HCT116 (cell line): ENCODE measurements around the gene SEPTIN5. TPM values are rescaled to one million over a fixed set of nuclear protein-coding genes. Genes with fewer than 3 reads are reported as not detected.

ENCODE experiments used
- ATAC-seq: fragments of 200-7000 bp; cut with Tn5 transposase; 2 replicates; pipeline ENCODE4 v1.9.1; 2020; ENCODE audit warnings: mild to moderate bottlenecking, moderate library complexity
- BruUV-seq: library from RNA; stranded (reverse); fragments of 400-500 nt; replicated peaks from 2 replicates; lab custom pipeline; 2021; lab: Mats Ljungman, UMichigan
- CTCF ChIA-PET: fragments of 300-600 bp; sonication (Branson Sonifier 250); formaldehyde crosslinking; loops from one replicate; lab custom pipeline; 2021; ENCODE audit warnings: antibody characterized with exemption; lab: Charles Lee
- POLR2A ChIA-PET: fragments of 300-600, 350-600 bp; sonication (Branson Sonifier 250); formaldehyde crosslinking; loops from one replicate; lab custom pipeline; 2021; ENCODE audit warnings: antibody characterized with exemption; lab: Charles Lee
- RAD21 ChIA-PET, 2 experiments: fragments of 300-600 bp; sonication (Branson Sonifier 250); formaldehyde crosslinking; loops; one replicate each; lab custom pipeline; 2023; ENCODE audit warnings: low total read pairs in 2 of 2; ENCODE audit not compliant: uncharacterized antibody in 2 of 2, unreplicated experiment in 2 of 2, low non-redundant PET in 1 of 2; lab: Charles Lee
- DNase-seq: peaks from one replicate; pipeline ENCODE4 v3.0.0-alpha.2; 2010; ENCODE audit warnings: low read depth, low spot score
- H2AFZ ChIP-seq: fragments of 200-600 bp; shearing (Covaris generic), sonication (generic); 2 replicates; pipeline ENCODE4 v1.6.1; 2017; ENCODE audit warnings: low read depth, mixed run types, mixed read lengths, antibody characterized with exemption, low read length; ENCODE audit not compliant: poor library complexity, severe bottlenecking
- H3K27ac ChIP-seq: 2 replicates; pipeline ENCODE4 v1.5.1; 2012; ENCODE audit warnings: low read depth, low read length
- H3K27me3 ChIP-seq: fragments of 200-600 bp; sonication (generic); 2 replicates; pipeline ENCODE4 v1.6.1; 2016; ENCODE audit warnings: mixed run types, low read length, mixed read lengths; ENCODE audit not compliant: insufficient read depth
- H3K36me3 ChIP-seq, 2 experiments: fragments of 200-500 bp in 1 of 2; fragments of 200-600 bp in 1 of 2; sonication (Bioruptor generic) in 1 of 2; sonication (generic) in 1 of 2; 2 replicates each; pipeline versions ENCODE4 v1.5.1 to v1.6.1; 2014 to 2016; ENCODE audit warnings: low read length in 2 of 2, inconsistent platforms in 1 of 2, mixed read lengths in 1 of 2, mixed run types in 1 of 2; ENCODE audit not compliant: insufficient read depth in 2 of 2, control insufficient read depth in 1 of 2
- H3K4me1 ChIP-seq, 2 experiments: fragments of 200-600 bp in 1 of 2; sonication (generic) in 1 of 2; 2 replicates each; pipeline versions ENCODE4 v1.5.1 to v1.6.1; 2012 to 2017; ENCODE audit warnings: low read length in 2 of 2, inconsistent platforms in 1 of 2, mild to moderate bottlenecking in 1 of 2, mixed read lengths in 1 of 2, mixed run types in 1 of 2, moderate library complexity in 1 of 2; ENCODE audit not compliant: insufficient read depth in 2 of 2, control insufficient read depth in 1 of 2
- H3K4me2 ChIP-seq: fragments of 200-600 bp; sonication (generic); 2 replicates; pipeline ENCODE4 v1.6.1; 2017; ENCODE audit warnings: mixed run types, low read length, mixed read lengths
- H3K4me3 ChIP-seq, 2 experiments: fragments of 200-600 bp in 1 of 2; sonication (generic) in 1 of 2; replicated peaks in 1 of 2; 2 replicates each; pipeline ENCODE4 v1.5.1; 2011 to 2016; ENCODE audit warnings: low read length in 2 of 2, control low read depth in 1 of 2, low read depth in 1 of 2, mild to moderate bottlenecking in 1 of 2, mixed read lengths in 1 of 2, mixed run types in 1 of 2
- H3K79me2 ChIP-seq: fragments of 200-600 bp; sonication (generic); 2 replicates; pipeline ENCODE4 v1.6.1; 2017; ENCODE audit warnings: mild to moderate bottlenecking, mixed run types, low read length, moderate library complexity, mixed read lengths; ENCODE audit not compliant: insufficient read depth
- H3K9ac ChIP-seq: fragments of 200-600 bp; sonication (generic); 2 replicates; pipeline ENCODE4 v1.6.1; 2016; ENCODE audit warnings: low read length, mixed read lengths
- H3K9me2 ChIP-seq: fragments of 200-600 bp; sonication (generic), shearing (Covaris generic); 2 replicates; pipeline ENCODE4 v1.6.1; 2017; ENCODE audit warnings: mixed run types, mild to moderate bottlenecking, moderate library complexity; ENCODE audit not compliant: insufficient read depth
- H3K9me3 ChIP-seq, 2 experiments: fragments of 200-500 bp in 1 of 2; fragments of 200-600 bp in 1 of 2; sonication (Bioruptor generic) in 1 of 2; sonication (generic) in 1 of 2; 2 replicates each; pipeline ENCODE4 v1.6.1; 2014 to 2017; ENCODE audit warnings: low read length in 2 of 2, mixed read lengths in 2 of 2, inconsistent platforms in 1 of 2, low read depth in 1 of 2, mild to moderate bottlenecking in 1 of 2, mixed run types in 1 of 2, moderate library complexity in 1 of 2; ENCODE audit not compliant: control insufficient read depth in 1 of 2, insufficient read depth in 1 of 2
- H4K20me1 ChIP-seq: fragments of 200-600 bp; sonication (generic), shearing (Covaris generic); 2 replicates; pipeline ENCODE4 v1.6.1; 2017; ENCODE audit warnings: mixed run types, mild to moderate bottlenecking, moderate library complexity; ENCODE audit not compliant: insufficient read depth
- ELF1 ChIP-seq: IDR thresholded peaks from 2 replicates; pipeline ENCODE4 v1.6.1; 2012; ENCODE audit warnings: low read depth, borderline replicate concordance
- EZH2 ChIP-seq: fragments of 200-600 bp; sonication (generic); IDR thresholded peaks from 2 replicates; pipeline ENCODE4 v1.6.1; 2017; ENCODE audit warnings: antibody characterized with exemption, mixed run types
- EZH2phosphoT487 ChIP-seq: fragments of 200-600 bp; IDR thresholded peaks from 2 replicates; pipeline ENCODE4 v1.6.1; 2018; ENCODE audit warnings: antibody characterized with exemption, borderline replicate concordance
- JUND ChIP-seq: IDR thresholded peaks from 2 replicates; pipeline ENCODE4 v1.6.1; 2012
- POLR2AphosphoS5 ChIP-seq: IDR thresholded peaks from 2 replicates; pipeline ENCODE4 v1.6.1; 2011; ENCODE audit warnings: mild to moderate bottlenecking, low read depth, low read length, moderate library complexity
- SP1 ChIP-seq: IDR thresholded peaks from 2 replicates; pipeline ENCODE4 v1.6.1; 2012; ENCODE audit warnings: low read depth
- ZBTB33 ChIP-seq: IDR thresholded peaks from 2 replicates; pipeline ENCODE4 v1.6.1; 2011; ENCODE audit warnings: mild to moderate bottlenecking, low read length, moderate library complexity; ENCODE audit not compliant: insufficient replicate concordance; ENCODE audit errors: extremely low read depth
- intact Hi-C: fragments of 100-400 bp; cut with micrococcal nuclease; formaldehyde crosslinking; loops from 2 replicates; pipeline ENCODE4 v1.10.0; 2022
- total RNA-seq: library from RNA; stranded (reverse); gene quantifications from one replicate; pipeline ENCODE4 v1.2.1, GENCODE V29; 2021; ENCODE audit not compliant: unreplicated experiment
- TF ChIP-seq, protein P1 (sequence below): IDR thresholded peaks from 2 replicates; pipeline ENCODE4 v1.6.1; 2012

SEPTIN5 gene
- total RNA-seq, 1 experiment from 2014 or later: 9.0 TPM

DNA sequence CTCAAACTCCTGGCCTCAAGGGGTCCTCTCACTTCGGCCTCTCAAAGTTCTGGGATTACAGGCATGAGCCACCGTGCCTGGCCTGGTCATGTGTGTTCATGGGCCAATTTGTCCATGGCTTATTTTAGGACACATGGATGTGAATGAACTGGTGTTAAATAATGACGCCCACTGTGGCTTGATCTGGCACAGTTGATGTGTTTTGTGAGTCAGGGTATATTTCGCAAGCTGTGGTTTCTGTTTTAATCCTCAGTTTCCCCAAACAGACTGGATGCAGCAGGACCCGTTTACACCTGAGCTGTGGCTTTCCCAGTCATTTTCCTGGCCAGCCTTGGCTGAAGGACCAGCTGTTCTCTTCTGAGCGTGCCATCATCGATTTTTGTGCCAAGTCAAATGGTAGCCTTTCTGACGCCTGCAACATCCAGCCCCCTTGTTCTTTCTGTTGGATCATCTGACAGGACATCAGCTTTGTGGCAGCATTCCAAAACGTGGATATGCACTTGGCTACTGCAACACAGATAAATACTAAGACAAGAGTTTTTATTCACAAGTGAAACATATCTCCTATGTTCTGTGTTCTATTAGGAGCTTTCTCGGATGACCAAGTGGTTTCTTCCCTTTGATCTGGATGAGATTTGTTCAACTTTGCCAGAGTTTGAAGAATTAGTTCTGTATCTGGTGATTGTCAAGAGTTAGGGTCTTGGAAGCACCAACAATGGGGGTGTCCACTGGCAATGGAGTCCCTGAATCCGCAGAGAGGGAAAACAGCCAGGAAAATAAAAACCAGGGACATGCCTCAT is 40.0 kb upstream of the SEPTIN5 start:
- no peak for ATAC-seq
- no peaks in the 10 kb centered on the region for H3K36me3 ChIP-seq
- CTCF ChIA-PET: no interaction called here
- H3K9me2 ChIP-seq: no peaks in the 10 kb centered on the region
- no peak overlapping the region for H3K4me2 ChIP-seq
- H3K9ac ChIP-seq: no peak overlapping the region
- no peak overlapping the region for H3K27ac ChIP-seq
- no peak overlapping the region for H3K4me3 ChIP-seq
- RAD21 ChIA-PET: no interaction called here
- H2AFZ ChIP-seq: no peak overlapping the region
- no peaks in the 10 kb centered on the region for H3K9me3 ChIP-seq
- no TSS peak for BruUV-seq
- intact Hi-C loops: no loop called here
- H3K79me2 ChIP-seq: no peaks in the 10 kb centered on the region
- POLR2A ChIA-PET: interaction anchor here (0.8 kb wide), 1 partner anchor 17 kb away, joined by 3 read pairs; no protein-coding TSS in a partner anchor
- DNase-seq: no peak
- no peaks in the 10 kb centered on the region for H3K27me3 ChIP-seq
- no peak for TF ChIP-seq EZH2phosphoT487
- H3K4me1 ChIP-seq: no peaks in the 10 kb centered on the region
- no peaks in the 10 kb centered on the region for H4K20me1 ChIP-seq

- TF ChIP-seq EZH2 (no peak), ZBTB33 (no peak), POLR2AphosphoS5 (no peak), SP1 (no peak), ELF1 (no peak), JUND (no peak)
- TF ChIP-seq, protein P1, sequence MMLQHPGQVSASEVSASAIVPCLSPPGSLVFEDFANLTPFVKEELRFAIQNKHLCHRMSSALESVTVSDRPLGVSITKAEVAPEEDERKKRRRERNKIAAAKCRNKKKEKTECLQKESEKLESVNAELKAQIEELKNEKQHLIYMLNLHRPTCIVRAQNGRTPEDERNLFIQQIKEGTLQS: no peak
- TF ChIP-seq, all 23 proteins: peak for 0
- RAD21 ChIA-PET: no interaction called here
- ATAC-seq: peak; percentile 49; the same call in 1 of the 2 replicates
- no peak overlapping the region for H3K4me3 ChIP-seq
- H3K79me2 ChIP-seq: no peaks in the 10 kb centered on the region
- H3K4me1 ChIP-seq: no peaks in the 10 kb centered on the region
- intact Hi-C loops: no loop called here
- DNase-seq: no peak
- no peak overlapping the region for H2AFZ ChIP-seq
- H3K36me3 ChIP-seq: no peaks in the 10 kb centered on the region
- no peaks in the 10 kb centered on the region for H3K9me2 ChIP-seq
- CTCF ChIA-PET: no interaction called here
- H3K27me3 ChIP-seq: no peaks in the 10 kb centered on the region
- H3K27ac ChIP-seq: no peak overlapping the region
- POLR2A ChIA-PET: no interaction called here
- no peaks in the 10 kb centered on the region for H4K20me1 ChIP-seq
- H3K4me2 ChIP-seq: no peak overlapping the region
- no peaks in the 10 kb centered on the region for H3K9me3 ChIP-seq
- no peak overlapping the region for H3K9ac ChIP-seq
- no TSS peak for BruUV-seq
These were observed 39.4 kb upstream of the SEPTIN5 start for GRCh38 chr22:19674929-19675253.
